ENCODE data around the gene GSTM1.

GSTM1 gene

GRCh38 chr1:109644670-109645069, 42.9 kb upstream of the GSTM1 start:
- Histone ChIP-seq H3K27me3 (ENCODE audit: low read depth, low read length) (no peaks in the 10 kb centered on the region), H3K79me2 (ENCODE audit: low read length) (no peaks in the 10 kb centered on the region), H4K20me1 (ENCODE audit: insufficient read depth, low read length) (no peaks in the 10 kb centered on the region), H3K4me2 (ENCODE audit: low read length) (no peak overlapping the region), H2AFZ (ENCODE audit: low read depth, low read length) (no peak overlapping the region), H3K9ac (ENCODE audit: low read length) (no peak overlapping the region), H3K36me3 (replicated peaks; ENCODE audit: low read depth, low read length) (no peaks in the 10 kb centered on the region), H3K4me1 (ENCODE audit: low read length) (peaks cover 10% of the 10 kb centered on the region), H3K4me3 (ENCODE audit: low read length) (no peak overlapping the region), H3K9me3 (ENCODE audit: insufficient read depth, low read length) (no peaks in the 10 kb centered on the region), H3K27ac (ENCODE audit: low read length) (no peak overlapping the region)
- TF ChIP-seq EZH2phosphoT487 (IDR thresholded peaks at IDR 0.05; ENCODE audit: low read depth) = no peak
- TF ChIP-seq CTCF (IDR thresholded peaks at IDR 0.05; ENCODE audit: low read depth, low read length) = no peak

DNA sequence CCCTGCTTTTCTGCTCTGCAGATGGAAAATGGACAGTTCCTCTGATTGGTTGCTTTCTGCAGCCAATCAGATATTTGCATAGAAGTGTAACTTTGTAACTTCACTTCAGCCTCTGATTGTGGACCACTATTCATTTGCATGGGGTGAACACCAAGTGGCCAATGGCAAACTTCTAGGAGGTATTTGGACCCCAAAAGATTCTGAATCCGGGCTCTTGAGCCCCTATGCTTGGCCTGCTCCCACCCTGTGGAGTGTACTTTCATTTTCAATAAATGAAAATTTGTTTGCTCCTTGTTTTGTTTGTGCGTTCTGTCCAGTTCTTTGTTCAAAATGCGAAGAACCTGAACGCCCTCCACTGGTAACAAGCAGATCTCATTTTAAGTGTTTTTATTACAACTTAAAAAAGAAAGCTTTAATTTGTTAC, 38.1 kb upstream of the GSTM1 start:
- peak overlapping the region; percentile 10; the same call in 1 of the 2 replicates for H3K4me3 ChIP-seq (ENCODE audit: low read length)
- peak overlapping the region; percentile 43 for H3K4me2 ChIP-seq (ENCODE audit: low read length)
- TF ChIP-seq CTCF (IDR thresholded peaks at IDR 0.05; ENCODE audit: low read depth, low read length) = peak; percentile 43
- TF ChIP-seq EZH2phosphoT487 (IDR thresholded peaks at IDR 0.05; ENCODE audit: low read depth) = no peak
- no peaks in the 10 kb centered on the region for H4K20me1 ChIP-seq (ENCODE audit: insufficient read depth, low read length)
- no peaks in the 10 kb centered on the region for H3K4me1 ChIP-seq (ENCODE audit: low read length)
- H3K27ac ChIP-seq (ENCODE audit: low read length) = no peak overlapping the region
- H3K36me3 ChIP-seq (replicated peaks; ENCODE audit: low read depth, low read length) = no peaks in the 10 kb centered on the region
- no peak overlapping the region for H2AFZ ChIP-seq (ENCODE audit: low read depth, low read length)
- H3K79me2 ChIP-seq (ENCODE audit: low read length) = no peaks in the 10 kb centered on the region
- peaks cover 5% of the 10 kb centered on the region for H3K27me3 ChIP-seq (ENCODE audit: low read depth, low read length)
- H3K9me3 ChIP-seq (ENCODE audit: insufficient read depth, low read length) = no peaks in the 10 kb centered on the region
- H3K9ac ChIP-seq (ENCODE audit: low read length) = no peak overlapping the region

- H2AFZ ChIP-seq (ENCODE audit: low read depth, low read length) = no peak overlapping the region
- peaks cover 5% of the 10 kb centered on the region for H3K27me3 ChIP-seq (ENCODE audit: low read depth, low read length)
- TF ChIP-seq CTCF (IDR thresholded peaks at IDR 0.05; ENCODE audit: low read depth, low read length) (no peak), EZH2phosphoT487 (IDR thresholded peaks at IDR 0.05; ENCODE audit: low read depth) (no peak)
- no peak overlapping the region for H3K27ac ChIP-seq (ENCODE audit: low read length)
- H3K36me3 ChIP-seq (replicated peaks; ENCODE audit: low read depth, low read length) = no peaks in the 10 kb centered on the region
- no peak overlapping the region for H3K4me2 ChIP-seq (ENCODE audit: low read length)
- no peaks in the 10 kb centered on the region for H3K9me3 ChIP-seq (ENCODE audit: insufficient read depth, low read length)
- no peak overlapping the region for H3K4me3 ChIP-seq (ENCODE audit: low read length)
- H4K20me1 ChIP-seq (ENCODE audit: insufficient read depth, low read length) = no peaks in the 10 kb centered on the region
- H3K4me1 ChIP-seq (ENCODE audit: low read length) = peaks cover 6% of the 10 kb centered on the region; the same call in 1 of the 2 replicates
- no peak overlapping the region for H3K9ac ChIP-seq (ENCODE audit: low read length)
- H3K79me2 ChIP-seq (ENCODE audit: low read length) = no peaks in the 10 kb centered on the region
Measured at GRCh38 chr1:109650609-109651008, 37.0 kb upstream of the GSTM1 start.

DNA sequence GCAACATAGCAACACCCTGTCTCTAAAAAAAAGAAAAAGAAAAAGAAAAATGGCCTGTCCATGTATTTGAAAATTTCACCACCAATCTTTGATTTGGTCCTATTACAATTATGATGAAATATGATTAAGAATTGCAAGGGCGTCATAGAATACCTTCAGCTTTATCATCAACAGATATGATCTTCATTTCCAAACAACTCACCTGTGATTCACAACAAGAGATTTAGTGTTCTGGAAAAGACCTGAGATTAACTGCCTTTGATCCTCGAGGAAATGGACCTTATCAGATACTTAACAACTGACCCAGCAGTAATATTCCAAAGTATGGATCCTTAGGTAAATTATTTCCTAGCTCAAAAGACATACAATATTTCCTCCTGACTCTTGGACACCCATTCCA, 35.2 kb upstream of the GSTM1 start:
- Histone ChIP-seq H3K9ac (ENCODE audit: low read length) (no peak overlapping the region), H3K27me3 (ENCODE audit: low read depth, low read length) (peaks cover 5% of the 10 kb centered on the region), H3K9me3 (ENCODE audit: insufficient read depth, low read length) (no peaks in the 10 kb centered on the region), H2AFZ (ENCODE audit: low read depth, low read length) (no peak overlapping the region), H3K27ac (ENCODE audit: low read length) (no peak overlapping the region), H4K20me1 (ENCODE audit: insufficient read depth, low read length) (no peaks in the 10 kb centered on the region), H3K4me1 (ENCODE audit: low read length) (peaks cover 8% of the 10 kb centered on the region; the same call in 1 of the 2 replicates), H3K36me3 (replicated peaks; ENCODE audit: low read depth, low read length) (no peaks in the 10 kb centered on the region), H3K4me2 (ENCODE audit: low read length) (no peak overlapping the region), H3K79me2 (ENCODE audit: low read length) (no peaks in the 10 kb centered on the region), H3K4me3 (ENCODE audit: low read length) (no peak overlapping the region)
- no peak for TF ChIP-seq CTCF (IDR thresholded peaks at IDR 0.05; ENCODE audit: low read depth, low read length)
- no peak for TF ChIP-seq EZH2phosphoT487 (IDR thresholded peaks at IDR 0.05; ENCODE audit: low read depth)

Measured in OCI-LY3 (cell line).